Natural killer cell (primary cell): Measurements from ENCODE around the gene NME9. TPM values are rescaled to one million over a fixed set of nuclear protein-coding genes. Genes with fewer than 3 reads are reported as not detected.

Experiments
- ATAC-seq, 3 donors: fragments of 150-1000 bp in 2 of 3; fragments of 200-7000 bp in 1 of 3; cut with Tn5 transposase; 1 replicate in 1 of 3; 2 replicates in 2 of 3; pipeline ENCODE4 v1.10.0; 2021; ENCODE audit warnings: mild to moderate bottlenecking in 2 of 3, moderate library complexity in 2 of 3
- DNase-seq, 2 donors: peaks; one replicate each; pipeline versions ENCODE4 v3.0.0 to v3.0.0-alpha.2; 2013 to 2021; ENCODE audit warnings: mixed read lengths in 1 of 2
- H3K27ac ChIP-seq: one replicate; pipeline ENCODE4 v1.5.1; 2013; ENCODE audit warnings: mild to moderate bottlenecking, low read length
- H3K27me3 ChIP-seq: one replicate; pipeline ENCODE4 v1.6.1; 2013; ENCODE audit warnings: low read length; ENCODE audit not compliant: control insufficient read depth, insufficient read depth
- H3K36me3 ChIP-seq: one replicate; pipeline ENCODE4 v1.6.1; 2013; ENCODE audit warnings: low read length; ENCODE audit not compliant: control insufficient read depth, insufficient read depth
- H3K4me1 ChIP-seq: one replicate; pipeline ENCODE4 v1.6.1; 2013; ENCODE audit warnings: low read length; ENCODE audit not compliant: control insufficient read depth, insufficient read depth
- H3K4me3 ChIP-seq: one replicate; pipeline ENCODE4 v1.5.1; 2013; ENCODE audit warnings: low read length
- H3K9me3 ChIP-seq: one replicate; pipeline ENCODE4 v1.6.1; 2013; ENCODE audit warnings: low read length; ENCODE audit not compliant: control insufficient read depth, insufficient read depth
- H3K27ac Mint-ChIP-seq, 2 donors: one replicate each; pipeline ENCODE4 v1.8.0; 2022; ENCODE audit warnings: mild to moderate bottlenecking in 2 of 2, mixed read lengths in 2 of 2, moderate library complexity in 1 of 2
- H3K27me3 Mint-ChIP-seq, 2 donors: one replicate each; pipeline ENCODE4 v1.8.0; 2022; ENCODE audit warnings: low read depth in 2 of 2, mixed read lengths in 2 of 2
- H3K36me3 Mint-ChIP-seq: one replicate; pipeline ENCODE4 v1.8.0; 2022; ENCODE audit warnings: mixed read lengths
- H3K4me1 Mint-ChIP-seq, 2 donors: one replicate each; pipeline ENCODE4 v1.8.0; 2022; ENCODE audit warnings: mixed read lengths in 2 of 2
- H3K4me3 Mint-ChIP-seq: one replicate; pipeline ENCODE4 v1.8.0; 2022; ENCODE audit warnings: mild to moderate bottlenecking, moderate library complexity, mixed read lengths
- H3K9me3 Mint-ChIP-seq, 2 donors: one replicate each; pipeline ENCODE4 v1.8.0; 2022; ENCODE audit warnings: mixed read lengths in 2 of 2
- CTCF ChIP-seq: fragments of 200-600 bp; IDR thresholded peaks from one replicate; pipeline ENCODE4 v1.8.0; 2022; ENCODE audit warnings: antibody characterized with exemption
- WGBS: methylation state at CpG from one replicate; pipeline ENCODE4 v1.1.7; 2013; ENCODE audit warnings: missing lambda C conversion rate; ENCODE audit not compliant: insufficient coverage; 5-methylcytosine and 5-hydroxymethylcytosine counted together
- intact Hi-C: fragments of 100-400 bp; cut with micrococcal nuclease; formaldehyde crosslinking; loops from one replicate; pipeline ENCODE4 v1.14.2; 2022
- total RNA-seq, 4 donors: library from RNA; stranded (reverse); fragments of 120-200 nt in 1 of 4; gene quantifications; one replicate each; pipeline versions ENCODE4 v1.2.3 to v1.2.4, GENCODE V29; 2013 to 2022

Gene NME9
- total RNA-seq, 3 donors from 2014 or later (not counting 1 experiment from before 2014, with no cell fraction given): not detected

GRCh38 chr3:138355071-138355470 is 25.4 kb upstream of the NME9 start:
- DNase-seq (no peak), ATAC-seq (no peak)
- no peak overlapping the region for H3K4me3 ChIP-seq
- Mint-ChIP-seq H3K9me3 (no peaks in the 10 kb centered on the region), H3K27ac (no peak overlapping the region), H3K4me3 (no peak overlapping the region), H3K36me3 (no peaks in the 10 kb centered on the region), H3K4me1 (no peaks in the 10 kb centered on the region), H3K27me3 (peaks cover 0 to 3% of the 10 kb centered on the region in 2 donors)
- TF ChIP-seq CTCF: no peak
- no peak overlapping the region for H3K27ac ChIP-seq
- 84% methylated on average over 3 of the region's 3 CpGs for WGBS
- H3K9me3 ChIP-seq: no peaks in the 10 kb centered on the region
- H3K36me3 ChIP-seq: no peaks in the 10 kb centered on the region
- no peaks in the 10 kb centered on the region for H3K27me3 ChIP-seq
- intact Hi-C loops: no loop called here
- no peaks in the 10 kb centered on the region for H3K4me1 ChIP-seq

DNA sequence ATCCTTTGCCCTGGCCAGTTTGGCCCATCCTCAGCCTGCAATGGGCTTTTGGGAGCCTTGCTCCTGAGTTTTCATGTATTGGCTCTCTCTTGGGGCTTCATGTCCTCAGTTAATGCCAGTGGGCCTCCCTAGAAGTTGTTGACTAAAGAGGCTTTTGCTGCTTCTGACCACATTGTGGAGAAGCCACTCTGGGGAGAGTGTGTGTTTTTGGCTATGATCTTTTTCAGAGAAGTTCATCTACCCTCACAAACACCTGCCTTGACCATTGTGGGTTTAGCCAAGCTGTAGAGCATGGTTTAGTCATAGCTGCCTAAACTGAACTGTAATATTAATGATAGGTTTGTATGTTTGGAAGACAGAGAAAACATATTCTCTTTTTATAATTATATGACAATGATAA is 24.7 kb upstream of the NME9 start:
- ATAC-seq (no peak), DNase-seq (no peak)
- Histone ChIP-seq H3K4me1 (peaks cover under 1% of the 10 kb centered on the region), H3K9me3 (no peaks in the 10 kb centered on the region), H3K27me3 (no peaks in the 10 kb centered on the region), H3K4me3 (no peak overlapping the region), H3K36me3 (no peaks in the 10 kb centered on the region), H3K27ac (no peak overlapping the region)
- intact Hi-C loops: no loop called here
- Mint-ChIP-seq H3K4me1 (no peaks in the 10 kb centered on the region), H3K4me3 (no peak overlapping the region), H3K36me3 (no peaks in the 10 kb centered on the region), H3K27me3 (peaks cover 0 to 6% of the 10 kb centered on the region in 2 donors), H3K27ac (no peak overlapping the region), H3K9me3 (no peaks in the 10 kb centered on the region)
- TF ChIP-seq CTCF: no peak

GRCh38 chr3:138351916-138352550 is 22.4 kb upstream of the NME9 start:
- Mint-ChIP-seq H3K36me3 (no peaks in the 10 kb centered on the region), H3K9me3 (no peaks in the 10 kb centered on the region), H3K27me3 (peaks cover 12 to 16% of the 10 kb centered on the region in 2 donors), H3K4me3 (no peak overlapping the region), H3K27ac (no peak overlapping the region), H3K4me1 (peaks cover 11% of the 10 kb centered on the region in 2 donors)
- Histone ChIP-seq H3K27ac (no peak overlapping the region), H3K4me1 (peaks cover 11% of the 10 kb centered on the region), H3K4me3 (no peak overlapping the region), H3K27me3 (peaks cover 2% of the 10 kb centered on the region), H3K36me3 (no peaks in the 10 kb centered on the region), H3K9me3 (no peaks in the 10 kb centered on the region)
- no peak for DNase-seq
- WGBS: 97% methylated on average over 5 of the region's 5 CpGs
- no peak for TF ChIP-seq CTCF
- intact Hi-C loops: no loop called here
- ATAC-seq: no peak

DNA sequence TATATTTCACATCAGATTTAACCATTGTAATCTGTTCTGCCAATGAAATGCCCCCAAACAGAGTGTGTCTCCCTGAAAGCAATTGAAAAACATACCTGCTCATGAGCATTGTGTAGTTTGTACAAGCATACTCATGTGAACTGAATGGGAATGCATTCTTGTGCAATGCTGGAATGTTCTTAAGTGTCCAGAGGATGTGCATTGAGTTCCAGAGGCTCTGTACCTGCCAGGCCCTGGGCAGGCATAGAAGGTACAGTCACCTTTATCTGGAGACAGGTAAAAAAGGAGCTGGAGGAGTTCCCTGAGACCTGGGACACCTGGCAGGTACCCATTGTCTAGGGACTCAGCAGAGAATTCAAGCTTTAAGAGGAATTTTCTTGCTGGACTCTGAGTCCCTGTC is 21.5 kb upstream of the NME9 start:
- H3K27me3 Mint-ChIP-seq: peaks cover 20 to 22% of the 10 kb centered on the region in 2 donors

More for the DNA sequence above, 21.5 kb upstream of the NME9 start:
- peaks cover 11% of the 10 kb centered on the region for H3K4me1 ChIP-seq
- TF ChIP-seq CTCF: no peak
- H3K4me1 Mint-ChIP-seq: peaks cover 12% of the 10 kb centered on the region in 2 donors
- no peak overlapping the region for H3K4me3 Mint-ChIP-seq
- DNase-seq: no peak
- H3K36me3 Mint-ChIP-seq: no peaks in the 10 kb centered on the region
- no peak overlapping the region for H3K27ac ChIP-seq
- ATAC-seq: no peak
- intact Hi-C loops: no loop called here
- no peak overlapping the region for H3K4me3 ChIP-seq
- H3K27me3 ChIP-seq: peaks cover 10% of the 10 kb centered on the region
- H3K36me3 ChIP-seq: no peaks in the 10 kb centered on the region
- no peaks in the 10 kb centered on the region for H3K9me3 Mint-ChIP-seq
- no peak overlapping the region for H3K27ac Mint-ChIP-seq
- H3K9me3 ChIP-seq: no peaks in the 10 kb centered on the region
